Prostate gland (tissue), 2 donors: Measurements from ENCODE around the gene MGAT5. TPM values are rescaled to one million over a fixed set of nuclear protein-coding genes. Genes with fewer than 3 reads are reported as not detected.

ENCODE experiments used
- DNase-seq: peaks from one replicate; pipeline ENCODE4 v3.0.0-alpha.2; 2019; ENCODE audit warnings: low spot score
- H3K27ac ChIP-seq, 2 donors: fragments of 200-600 bp; sonication (generic); 2 replicates each; pipeline ENCODE4 v1.5.1; 2017 to 2019
- H3K27me3 ChIP-seq: fragments of 200-600 bp; sonication (generic); replicated peaks from 2 replicates; pipeline ENCODE4 v1.5.1; 2019; ENCODE audit not compliant: insufficient read depth
- H3K36me3 ChIP-seq, 2 donors: fragments of 200-600 bp; sonication (generic); 1 replicate in 1 of 2; 2 replicates in 1 of 2; pipeline versions ENCODE4 v1.5.1 to v1.8.1; 2017 to 2019
- H3K4me1 ChIP-seq: fragments of 200-600 bp; sonication (generic); replicated peaks from 2 replicates; pipeline ENCODE4 v1.5.1; 2019
- H3K4me3 ChIP-seq, 2 donors: fragments of 200-600 bp; sonication (generic); 2 replicates each; pipeline ENCODE4 v1.5.1; 2017 to 2019
- H3K9me3 ChIP-seq: fragments of 200-600 bp; sonication (generic); 2 replicates; pipeline ENCODE4 v1.5.1; 2017
- CTCF ChIP-seq, 4 experiments: fragments of 200-600 bp in 2 of 4; fragments of 450-650 bp in 2 of 4; sonication (generic) in 2 of 4; IDR thresholded peaks; 1 replicate in 3 of 4; 2 replicates in 1 of 4; pipeline ENCODE4 v1.5.1; 2016 to 2019; ENCODE audit warnings: antibody characterized with exemption in 4 of 4, mild to moderate bottlenecking in 2 of 4, moderate library complexity in 2 of 4
- POLR2A ChIP-seq: fragments of 450-650 bp; IDR thresholded peaks from one replicate; pipeline ENCODE4 v1.6.1; 2016; ENCODE audit warnings: antibody characterized with exemption, mild to moderate bottlenecking
- POLR2AphosphoS5 ChIP-seq: sonication (generic); formaldehyde crosslinking; IDR thresholded peaks from one replicate; pipeline ENCODE4 v1.6.1; 2017; ENCODE audit warnings: antibody characterized with exemption
- WGBS: methylation state at CpG from one replicate; pipeline ENCODE4 v1.1.5; 2018; 5-methylcytosine and 5-hydroxymethylcytosine counted together
- intact Hi-C: fragments of 100-400 bp; cut with DNase I; formaldehyde crosslinking; loops from one replicate; pipeline ENCODE4 v1.14.2; 2022
- total RNA-seq, 2 donors: library from RNA; depleted of rRNA; stranded (reverse); fragments of >200 nt; gene quantifications; one replicate each; pipeline ENCODE4 v1.1.0, GENCODE V29; 2016

The MGAT5 gene
- total RNA-seq, 2 donors from 2014 or later: 20.1 to 83.2 TPM

GRCh38 chr2:134375935-134376334, 122.1 kb downstream of the MGAT5 start:
- WGBS: 46% methylated on average over 3 of the region's 3 CpGs
- no peaks in the 10 kb centered on the region for H3K4me1 ChIP-seq
- TF ChIP-seq CTCF (IDR thresholded peaks at IDR 0.05) (peak in 2 of 4 experiments; percentile 30 to 38), POLR2AphosphoS5 (no peak), POLR2A (no peak)

GRCh38 chr2:134377730-134378129, 123.9 kb downstream of the MGAT5 start:
- no peak overlapping the region for H3K4me3 ChIP-seq
- 74% methylated on average over 7 of the region's 7 CpGs for WGBS
- intact Hi-C loops: loop anchor here (5.0 kb wide), 1 partner anchor 35 kb away; no protein-coding TSS in a partner anchor
- TF ChIP-seq CTCF (IDR thresholded peaks at IDR 0.05): no peak
- TF ChIP-seq POLR2A: no peak
- no peak for TF ChIP-seq POLR2AphosphoS5
- no peaks in the 10 kb centered on the region for H3K9me3 ChIP-seq
- no peaks in the 10 kb centered on the region for H3K27me3 ChIP-seq
- no peak overlapping the region for H3K27ac ChIP-seq
- H3K4me1 ChIP-seq: no peaks in the 10 kb centered on the region
- H3K36me3 ChIP-seq: no peaks in the 10 kb centered on the region
- DNase-seq: no peak

More at GRCh38 chr2:134375935-134376334, 122.1 kb downstream of the MGAT5 start:
- DNase-seq: peak; percentile 24
- H3K36me3 ChIP-seq: no peaks in the 10 kb centered on the region
- H3K27me3 ChIP-seq: no peaks in the 10 kb centered on the region
- H3K4me3 ChIP-seq: no peak overlapping the region
- H3K27ac ChIP-seq: no peak overlapping the region
- intact Hi-C loops: loop anchor here (5.0 kb wide), 1 partner anchor 36 kb away; no protein-coding TSS in a partner anchor
- H3K9me3 ChIP-seq: no peaks in the 10 kb centered on the region

GRCh38 chr2:134379293-134379692, 125.4 kb downstream of the MGAT5 start:
- Histone ChIP-seq H3K36me3 (no peaks in the 10 kb centered on the region), H3K27ac (no peak overlapping the region), H3K4me3 (no peak overlapping the region), H3K4me1 (no peaks in the 10 kb centered on the region), H3K9me3 (no peaks in the 10 kb centered on the region), H3K27me3 (no peaks in the 10 kb centered on the region)
- intact Hi-C loops: loop anchor here (5.0 kb wide), 1 partner anchor 33 kb away; no protein-coding TSS in a partner anchor
- DNase-seq: no peak
- TF ChIP-seq POLR2AphosphoS5 (no peak), CTCF (IDR thresholded peaks at IDR 0.05) (no peak), POLR2A (no peak)
- 59% methylated on average over 6 of the region's 6 CpGs for WGBS

- Histone ChIP-seq H3K4me3 (no peak overlapping the region), H3K27me3 (no peaks in the 10 kb centered on the region), H3K36me3 (no peaks in the 10 kb centered on the region), H3K27ac (no peak overlapping the region), H3K4me1 (no peaks in the 10 kb centered on the region), H3K9me3 (no peaks in the 10 kb centered on the region)
- no peak for DNase-seq
- TF ChIP-seq POLR2AphosphoS5 (no peak), CTCF (IDR thresholded peaks at IDR 0.05) (no peak), POLR2A (no peak)
- intact Hi-C loops: loop anchor here (5.0 kb wide), 1 partner anchor 33 kb away; no protein-coding TSS in a partner anchor
- WGBS: 74% methylated on average over 3 of the region's 3 CpGs
Measured at GRCh38 chr2:134379722-134380121, 125.8 kb downstream of the MGAT5 start.

- Histone ChIP-seq H3K27me3 (no peaks in the 10 kb centered on the region), H3K4me1 (no peaks in the 10 kb centered on the region), H3K4me3 (no peak overlapping the region), H3K27ac (no peak overlapping the region), H3K9me3 (no peaks in the 10 kb centered on the region), H3K36me3 (no peaks in the 10 kb centered on the region)
- WGBS: 88% methylated on average over 1 of the region's 1 CpG
- intact Hi-C loops: no loop called here
- no peak for DNase-seq
- TF ChIP-seq POLR2AphosphoS5 (no peak), POLR2A (no peak), CTCF (IDR thresholded peaks at IDR 0.05) (no peak)
Measured at GRCh38 chr2:134381141-134381540, 127.3 kb downstream of the MGAT5 start.
